Measurements from ENCODE around the gene STN1.

The STN1 gene

GRCh38 chr10:103895411-103896186 lies 22.4 kb downstream of the STN1 start:
- no peak overlapping the region for H3K4me3 Mint-ChIP-seq
- H3K36me3 Mint-ChIP-seq: peaks cover 32% of the 10 kb centered on the region
- no peaks in the 10 kb centered on the region for H3K4me1 Mint-ChIP-seq
- ATAC-seq (ENCODE audit: low read depth): no peak
- H3K27ac Mint-ChIP-seq: peak overlapping the region; percentile 53
- DNase-seq (ENCODE audit: low spot score in 2 of 2): no peak
- no peaks in the 10 kb centered on the region for H3K27me3 Mint-ChIP-seq
- H3K9me3 Mint-ChIP-seq: no peaks in the 10 kb centered on the region

- Mint-ChIP-seq H3K27ac (peak overlapping the region; percentile 69), H3K4me1 (no peaks in the 10 kb centered on the region), H3K4me3 (no peak overlapping the region), H3K9me3 (no peaks in the 10 kb centered on the region), H3K36me3 (peaks cover 31% of the 10 kb centered on the region), H3K27me3 (no peaks in the 10 kb centered on the region)
- no peak for ATAC-seq (ENCODE audit: low read depth)
- DNase-seq (ENCODE audit: low spot score in 2 of 2): no peak
These were observed 23.5 kb downstream of the STN1 start for GRCh38 chr10:103894441-103894864.

DNA sequence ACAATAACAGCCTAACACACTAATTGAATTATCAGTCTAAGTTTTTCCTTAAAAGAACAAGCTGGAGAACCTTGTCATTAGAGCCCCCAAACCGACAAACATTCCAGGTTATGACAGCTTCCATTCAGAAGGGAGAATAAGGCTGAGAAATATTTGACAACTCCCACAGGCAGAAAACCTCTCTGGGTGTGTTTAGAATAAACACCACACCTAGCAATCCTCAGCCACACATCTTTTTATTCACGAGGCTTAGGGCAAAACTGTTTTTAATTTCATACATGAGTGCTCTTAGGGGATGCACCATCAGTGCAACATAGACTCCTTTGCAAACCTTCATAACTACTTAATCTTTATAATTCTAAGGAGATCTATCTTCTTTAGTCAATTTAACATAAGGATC lies 24.2 kb downstream of the STN1 start:
- no peak overlapping the region for H3K4me3 Mint-ChIP-seq
- H3K27ac Mint-ChIP-seq: peak overlapping the region; percentile 69
- peaks cover 32% of the 10 kb centered on the region for H3K36me3 Mint-ChIP-seq
- H3K9me3 Mint-ChIP-seq: no peaks in the 10 kb centered on the region
- no peak for DNase-seq (ENCODE audit: low spot score in 2 of 2)
- ATAC-seq (ENCODE audit: low read depth): no peak
- H3K4me1 Mint-ChIP-seq: no peaks in the 10 kb centered on the region
- H3K27me3 Mint-ChIP-seq: no peaks in the 10 kb centered on the region

DNA sequence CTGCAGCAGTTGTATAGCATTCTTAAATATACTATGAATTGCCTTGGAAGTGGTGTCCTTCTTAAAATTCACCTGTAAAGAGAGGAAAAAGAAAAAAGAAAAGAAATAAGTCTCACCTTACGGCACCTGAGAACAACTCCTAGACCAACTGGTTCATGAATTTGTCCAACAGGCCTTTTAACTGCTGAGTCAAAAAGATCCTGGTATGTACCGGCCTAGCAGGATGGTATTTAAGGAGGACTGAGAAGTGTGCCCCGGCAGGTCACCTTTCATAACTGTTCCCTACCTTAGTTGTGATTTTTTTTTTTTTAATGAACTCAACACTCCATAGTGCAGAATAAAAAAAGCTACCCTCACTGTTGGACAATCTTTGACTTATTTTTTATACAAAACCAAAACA lies 25.8 kb downstream of the STN1 start:
- Mint-ChIP-seq H3K4me3 (no peak overlapping the region), H3K27ac (peak overlapping the region; percentile 68), H3K27me3 (no peaks in the 10 kb centered on the region), H3K9me3 (no peaks in the 10 kb centered on the region), H3K36me3 (peaks cover 30% of the 10 kb centered on the region), H3K4me1 (peaks cover 2% of the 10 kb centered on the region)
- DNase-seq (ENCODE audit: low spot score in 2 of 2) (no peak), ATAC-seq (ENCODE audit: low read depth) (no peak)

DNA sequence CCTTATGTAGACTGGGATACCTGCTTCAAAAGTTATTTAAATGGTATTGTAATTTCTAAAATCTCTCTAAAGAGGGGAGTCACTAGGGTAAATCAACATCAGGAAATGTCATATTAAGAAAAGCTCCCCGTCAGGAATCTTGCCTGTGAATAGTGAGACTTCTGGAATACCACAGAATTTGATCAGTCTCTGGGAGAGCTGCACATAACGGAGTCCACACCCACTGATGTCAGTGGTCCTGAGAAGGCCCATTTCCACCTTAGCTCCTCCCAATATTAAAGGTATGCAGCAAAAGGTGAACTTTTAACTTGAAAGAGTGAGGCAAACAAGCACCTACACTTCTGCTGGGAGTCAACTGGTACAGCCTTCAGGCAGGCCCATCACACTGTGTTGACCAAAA lies 27.3 kb downstream of the STN1 start:
- peaks cover 2% of the 10 kb centered on the region for H3K4me1 Mint-ChIP-seq
- H3K27ac Mint-ChIP-seq: no peak overlapping the region
- H3K27me3 Mint-ChIP-seq: no peaks in the 10 kb centered on the region
- no peaks in the 10 kb centered on the region for H3K9me3 Mint-ChIP-seq
- no peak for DNase-seq (ENCODE audit: low spot score in 2 of 2)
- peaks cover 28% of the 10 kb centered on the region for H3K36me3 Mint-ChIP-seq
- ATAC-seq (ENCODE audit: low read depth): no peak
- no peak overlapping the region for H3K4me3 Mint-ChIP-seq

DNA sequence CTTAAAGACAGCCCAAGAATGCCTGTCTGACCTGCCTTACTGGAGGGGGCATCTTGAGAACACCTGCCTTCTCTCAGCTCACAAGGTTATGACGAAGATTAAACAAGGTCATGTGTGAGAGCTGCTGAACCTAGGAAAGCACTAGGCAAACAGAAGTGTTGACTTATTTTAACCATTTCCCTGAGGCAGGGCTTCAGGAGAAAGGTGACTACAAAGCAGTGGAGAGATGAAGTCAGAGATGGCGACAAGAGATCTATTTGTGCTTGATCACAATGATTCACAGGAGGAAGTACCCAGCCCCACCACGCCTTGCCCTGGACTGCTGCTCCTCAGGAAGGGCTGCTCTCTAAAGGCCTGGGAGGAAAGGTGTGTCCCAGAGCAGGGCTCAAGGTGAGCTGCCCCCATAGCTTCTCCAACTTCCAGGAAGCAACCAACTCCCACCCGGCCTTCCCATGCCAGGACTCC lies 27.8 kb downstream of the STN1 start:
- H3K4me1 Mint-ChIP-seq: peaks cover 2% of the 10 kb centered on the region
- H3K4me3 Mint-ChIP-seq: no peak overlapping the region
- H3K36me3 Mint-ChIP-seq: peaks cover 24% of the 10 kb centered on the region
- no peaks in the 10 kb centered on the region for H3K27me3 Mint-ChIP-seq
- H3K27ac Mint-ChIP-seq: peak overlapping the region; percentile 58
- DNase-seq (ENCODE audit: low spot score in 2 of 2) (no peak), ATAC-seq (ENCODE audit: low read depth) (no peak)
- no peaks in the 10 kb centered on the region for H3K9me3 Mint-ChIP-seq

DNA sequence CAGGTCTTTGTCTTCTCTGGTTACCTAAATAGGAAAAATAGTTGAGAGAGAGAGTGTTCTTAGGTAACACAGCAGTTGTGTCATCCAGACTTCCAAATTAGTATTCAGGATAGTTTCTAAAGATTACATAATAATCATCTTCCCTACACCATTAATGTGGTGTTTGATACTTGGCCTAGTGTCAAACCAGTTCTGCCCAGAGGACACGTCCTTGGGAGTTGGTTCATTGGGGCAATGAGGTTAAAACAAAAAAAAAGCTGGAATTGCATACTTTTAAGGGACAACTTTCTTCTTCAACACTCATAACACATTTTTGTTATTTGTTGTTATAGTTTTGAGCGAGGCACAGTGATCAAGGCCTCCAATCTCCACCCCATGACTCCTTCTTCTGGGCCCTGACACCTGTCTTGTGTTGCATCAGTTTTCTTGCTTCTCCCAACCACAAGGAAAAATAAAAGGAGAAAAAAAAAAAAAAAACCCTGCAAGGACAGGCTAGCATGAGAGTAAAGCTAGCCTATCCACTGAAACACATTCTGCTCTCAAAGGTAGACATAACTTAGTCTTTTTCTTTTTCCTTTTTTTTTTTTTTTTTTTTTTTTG lies 28.8 kb downstream of the STN1 start:
- H3K9me3 Mint-ChIP-seq: no peaks in the 10 kb centered on the region
- H3K36me3 Mint-ChIP-seq: peaks cover 18% of the 10 kb centered on the region
- no peak for ATAC-seq (ENCODE audit: low read depth)

DNA sequence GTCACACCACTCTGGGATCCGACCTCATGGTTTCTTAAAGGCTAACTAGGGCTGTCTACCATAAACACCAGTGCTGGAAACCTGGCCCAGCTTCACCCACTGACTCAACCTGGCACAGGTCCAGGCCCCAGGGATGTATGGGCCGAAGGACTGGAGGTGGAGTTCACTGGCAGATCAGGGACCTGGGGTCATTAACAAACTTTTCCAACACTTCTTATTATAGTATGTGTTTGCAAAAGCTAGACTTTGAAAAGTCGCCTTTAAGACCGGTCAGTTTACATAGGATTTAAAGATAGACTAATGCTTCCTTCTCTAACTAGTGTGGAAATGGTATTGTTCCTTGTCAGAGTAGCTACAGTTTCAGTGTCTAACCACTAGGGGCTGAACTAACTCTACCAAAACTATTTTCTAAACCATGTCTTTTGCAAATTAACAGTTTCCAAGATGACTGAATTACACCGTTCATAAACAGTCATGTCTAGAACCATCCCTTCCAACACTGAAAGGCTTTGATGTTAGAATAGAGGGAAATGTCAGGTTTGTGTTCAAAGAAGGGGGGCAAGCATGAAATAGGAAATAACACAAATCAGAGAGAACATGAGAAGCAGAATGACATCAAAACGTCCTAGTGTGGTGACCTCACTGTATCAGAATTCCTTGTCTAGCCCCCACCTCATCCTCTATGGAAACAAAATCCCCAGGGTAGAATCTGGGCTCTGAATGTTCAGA lies 29.7 kb downstream of the STN1 start:
- peak in 1 of 2 donors; percentile 43 for DNase-seq (ENCODE audit: low spot score in 2 of 2)

More for the DNA sequence above, 28.8 kb downstream of the STN1 start:
- DNase-seq (ENCODE audit: low spot score in 2 of 2): no peak
- no peak overlapping the region for H3K4me3 Mint-ChIP-seq
- H3K4me1 Mint-ChIP-seq: peaks cover 2% of the 10 kb centered on the region
- H3K27ac Mint-ChIP-seq: no peak overlapping the region
- H3K27me3 Mint-ChIP-seq: no peaks in the 10 kb centered on the region

GRCh38 chr10:103885617-103886016 lies 32.4 kb downstream of the STN1 start:
- ATAC-seq (ENCODE audit: low read depth) (no peak), DNase-seq (ENCODE audit: low spot score in 2 of 2) (no peak)
- Mint-ChIP-seq H3K4me3 (no peak overlapping the region), H3K9me3 (no peaks in the 10 kb centered on the region), H3K27ac (no peak overlapping the region), H3K36me3 (peaks cover 32% of the 10 kb centered on the region), H3K4me1 (peaks cover 2% of the 10 kb centered on the region), H3K27me3 (no peaks in the 10 kb centered on the region)

More for the DNA sequence above, 29.7 kb downstream of the STN1 start:
- Mint-ChIP-seq H3K4me1 (peaks cover 2% of the 10 kb centered on the region), H3K4me3 (no peak overlapping the region), H3K27ac (no peak overlapping the region), H3K27me3 (no peaks in the 10 kb centered on the region), H3K9me3 (no peaks in the 10 kb centered on the region), H3K36me3 (peaks cover 20% of the 10 kb centered on the region)
- peak; percentile 72 for ATAC-seq (ENCODE audit: low read depth)

GRCh38 chr10:103884681-103885139 lies 33.3 kb downstream of the STN1 start:
- DNase-seq (ENCODE audit: low spot score in 2 of 2) (peak in 1 of 2 donors; percentile 33), ATAC-seq (ENCODE audit: low read depth) (no peak)
- Mint-ChIP-seq H3K4me3 (no peak overlapping the region), H3K9me3 (no peaks in the 10 kb centered on the region), H3K4me1 (peaks cover 2% of the 10 kb centered on the region), H3K27me3 (no peaks in the 10 kb centered on the region), H3K36me3 (peaks cover 38% of the 10 kb centered on the region), H3K27ac (no peak overlapping the region)

DNA sequence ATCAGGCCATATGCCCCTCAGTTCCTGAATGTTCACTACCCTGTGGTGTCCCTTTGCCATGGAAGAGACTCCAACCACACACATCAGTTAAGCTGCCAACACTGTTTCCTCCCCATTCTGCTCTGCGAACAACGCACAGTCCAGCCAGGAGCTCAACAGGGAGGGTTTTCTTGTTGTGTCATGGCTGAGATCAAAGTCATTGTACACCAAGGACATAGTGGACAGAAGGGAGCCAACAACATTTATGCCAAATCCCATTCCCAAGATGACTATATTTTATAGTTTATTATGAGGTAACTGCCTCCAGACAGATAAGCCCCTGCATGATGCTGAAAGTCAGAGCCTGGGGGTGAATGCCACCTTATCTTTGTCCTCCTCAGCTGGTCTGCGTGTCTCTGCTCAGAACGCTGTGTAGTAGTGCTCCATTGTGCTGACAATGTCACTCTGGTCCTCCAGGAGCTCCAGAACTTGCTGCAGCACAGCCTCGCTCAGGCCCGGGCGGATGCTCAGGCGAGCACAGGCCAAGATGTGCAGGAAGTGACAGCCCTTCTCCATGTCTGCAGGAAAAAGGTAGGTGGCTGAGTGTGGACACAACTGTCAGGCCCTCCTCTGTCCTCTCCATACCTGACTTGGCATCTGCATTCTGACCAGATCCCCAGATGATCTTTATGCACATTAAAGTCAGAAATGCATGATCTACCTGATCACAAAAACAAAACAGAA lies 35.5 kb downstream of the STN1 start:
- Mint-ChIP-seq H3K4me1 (no peaks in the 10 kb centered on the region), H3K27ac (no peak overlapping the region), H3K9me3 (no peaks in the 10 kb centered on the region), H3K4me3 (no peak overlapping the region), H3K36me3 (peaks cover 48% of the 10 kb centered on the region), H3K27me3 (no peaks in the 10 kb centered on the region)
- no peak for ATAC-seq (ENCODE audit: low read depth)
- no peak for DNase-seq (ENCODE audit: low spot score in 2 of 2)

DNA sequence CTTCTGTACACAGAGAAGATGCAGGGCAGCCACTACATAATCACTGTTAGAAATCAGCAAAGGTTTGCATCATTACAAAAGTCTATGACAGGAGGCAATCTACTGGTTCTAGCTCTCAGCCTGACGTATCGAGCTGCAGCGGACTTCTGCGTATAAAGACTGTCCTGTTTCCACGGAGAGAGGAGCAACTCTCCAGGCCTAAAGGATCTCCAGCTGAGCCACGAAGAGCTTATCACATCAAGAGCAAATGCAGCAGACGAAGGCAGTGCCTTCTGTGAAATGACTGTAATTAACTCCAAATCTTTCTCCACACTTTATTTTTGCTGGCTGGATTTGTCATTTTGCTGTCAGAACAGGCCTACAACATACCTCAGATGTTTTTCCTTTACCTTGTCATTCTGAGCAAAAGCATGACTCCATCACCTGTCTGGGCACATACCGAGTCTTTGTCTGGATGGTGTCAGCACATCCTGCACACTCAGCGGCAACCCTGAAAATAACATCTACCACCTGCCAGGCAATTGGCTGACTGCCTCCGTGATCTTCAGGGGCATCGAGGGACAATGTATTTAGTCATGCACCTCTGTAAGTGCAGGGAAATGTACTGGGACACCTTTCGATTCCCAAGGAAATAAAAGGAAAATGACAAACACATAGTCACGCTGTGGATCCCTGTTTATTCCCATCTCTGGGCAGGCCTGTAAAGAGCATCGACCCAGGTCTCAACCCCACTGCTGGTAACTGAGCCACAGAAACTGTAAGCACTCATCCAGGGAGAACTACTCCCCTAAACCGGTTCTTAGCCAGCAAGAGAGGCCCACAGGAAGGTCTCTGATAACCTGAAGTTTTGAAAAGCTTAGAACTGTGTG lies 36.3 kb downstream of the STN1 start:
- Mint-ChIP-seq H3K27ac (no peak overlapping the region), H3K27me3 (no peaks in the 10 kb centered on the region), H3K4me1 (no peaks in the 10 kb centered on the region), H3K9me3 (no peaks in the 10 kb centered on the region), H3K4me3 (no peak overlapping the region), H3K36me3 (peaks cover 45% of the 10 kb centered on the region)
- ATAC-seq (ENCODE audit: low read depth) (no peak), DNase-seq (ENCODE audit: low spot score in 2 of 2) (no peak)

DNA sequence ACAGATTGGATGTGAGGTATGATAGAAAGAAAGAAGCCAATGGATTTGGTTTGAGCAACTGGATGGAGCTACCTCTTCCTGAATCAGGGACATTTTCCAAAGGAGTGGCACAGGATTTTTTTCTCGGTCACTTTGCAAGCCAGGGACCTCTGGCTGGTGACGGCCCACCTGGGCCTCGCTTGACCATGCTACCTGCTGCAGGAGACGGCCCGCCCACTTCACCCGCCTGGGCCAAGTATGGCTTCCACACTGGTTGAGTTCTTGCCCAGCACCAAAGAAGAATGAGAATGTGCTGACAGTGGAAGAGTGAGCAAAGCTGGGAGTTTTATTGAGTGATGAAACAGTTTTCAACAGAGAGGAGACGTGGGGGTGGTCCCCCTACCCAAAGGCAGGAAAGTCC lies 38.2 kb downstream of the STN1 start:
- no peaks in the 10 kb centered on the region for H3K9me3 Mint-ChIP-seq
- peaks cover 48% of the 10 kb centered on the region for H3K36me3 Mint-ChIP-seq
- H3K27me3 Mint-ChIP-seq: no peaks in the 10 kb centered on the region
- H3K27ac Mint-ChIP-seq: no peak overlapping the region
- no peak overlapping the region for H3K4me3 Mint-ChIP-seq
- ATAC-seq (ENCODE audit: low read depth): no peak
- DNase-seq (ENCODE audit: low spot score in 2 of 2): no peak
- no peaks in the 10 kb centered on the region for H3K4me1 Mint-ChIP-seq
